ENCODE data around the gene ARSA.

GRCh38 chr22:50600538-50600937 lies 27.4 kb downstream of the ARSA start, which contains the start of gene MAPK8IP2:
- TF ChIP-seq EP300 (IDR thresholded peaks at IDR 0.05) (no peak), POLR2A (IDR thresholded peaks at IDR 0.05) (no peak), CTCF (IDR thresholded peaks at IDR 0.05) (no peak)

Measured in sigmoid colon (tissue), 4 donors.